ENCODE measurements around the gene MLLT1.

MLLT1 gene

DNA sequence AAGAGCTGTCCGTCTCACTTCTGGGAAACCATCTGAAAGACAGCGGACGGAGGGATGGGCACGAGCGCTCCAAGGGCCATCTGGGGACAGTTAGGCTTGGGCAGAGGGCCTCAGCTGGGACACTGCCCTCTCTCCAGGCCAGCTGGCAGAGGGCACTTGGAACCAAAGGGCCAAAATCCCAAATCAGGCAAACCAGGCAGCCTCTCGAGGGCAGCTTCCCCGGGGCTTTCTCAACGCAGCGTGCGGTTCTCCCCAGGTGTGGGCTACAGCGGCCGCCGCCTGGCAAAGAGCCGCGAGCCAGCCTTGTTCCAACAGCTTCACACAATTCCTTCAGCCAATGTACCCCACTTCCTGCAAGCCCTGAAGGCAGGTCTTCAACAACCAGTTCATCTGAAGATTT lies 5.0 kb downstream of the MLLT1 start:
- DNase-seq (ENCODE audit: low read depth in 2 of 2) = no peak

DNA sequence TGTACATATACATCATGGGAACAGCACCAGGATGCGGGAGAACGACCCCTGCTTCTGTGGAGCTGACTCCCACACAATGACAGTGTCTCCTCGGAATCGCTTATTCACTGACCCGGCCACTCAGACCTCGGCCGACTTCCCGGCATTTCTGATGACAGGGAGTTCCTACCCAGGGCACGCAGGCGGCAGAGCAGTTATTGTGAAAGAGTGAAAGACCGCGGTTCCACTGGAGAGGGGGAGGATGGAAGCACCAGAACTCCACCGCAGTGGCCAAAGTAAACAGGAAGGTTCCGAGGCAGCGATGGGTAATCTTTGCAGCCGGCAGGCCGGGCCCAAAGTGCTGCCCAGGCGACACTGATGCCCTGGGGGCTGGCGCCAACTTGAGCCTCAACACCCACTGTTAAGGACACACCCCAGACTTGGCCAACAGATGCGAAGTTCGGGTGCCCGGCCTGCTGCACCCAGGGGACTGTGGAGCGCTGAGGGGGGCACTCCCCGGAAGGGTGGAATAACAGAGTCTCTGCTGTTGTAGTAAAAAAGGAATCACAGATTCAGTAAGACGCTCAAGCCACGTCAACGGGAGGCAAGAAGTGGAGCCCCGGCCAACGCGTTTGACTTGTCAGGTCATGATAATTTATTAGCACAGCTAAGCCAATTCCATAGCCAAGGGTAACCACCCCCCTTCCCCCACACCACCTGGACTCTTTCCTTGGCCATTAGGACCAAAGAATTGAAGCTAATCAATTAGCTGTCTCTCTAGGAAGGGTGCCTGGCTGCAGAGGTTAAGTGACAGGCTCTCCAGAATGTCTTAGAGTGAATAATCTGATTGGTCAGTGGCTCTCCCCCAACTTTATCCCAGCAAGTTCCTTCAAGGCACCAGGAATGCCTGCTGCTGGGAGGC lies 5.8 kb downstream of the MLLT1 start:
- no peak for DNase-seq (ENCODE audit: low read depth in 2 of 2)

DNA sequence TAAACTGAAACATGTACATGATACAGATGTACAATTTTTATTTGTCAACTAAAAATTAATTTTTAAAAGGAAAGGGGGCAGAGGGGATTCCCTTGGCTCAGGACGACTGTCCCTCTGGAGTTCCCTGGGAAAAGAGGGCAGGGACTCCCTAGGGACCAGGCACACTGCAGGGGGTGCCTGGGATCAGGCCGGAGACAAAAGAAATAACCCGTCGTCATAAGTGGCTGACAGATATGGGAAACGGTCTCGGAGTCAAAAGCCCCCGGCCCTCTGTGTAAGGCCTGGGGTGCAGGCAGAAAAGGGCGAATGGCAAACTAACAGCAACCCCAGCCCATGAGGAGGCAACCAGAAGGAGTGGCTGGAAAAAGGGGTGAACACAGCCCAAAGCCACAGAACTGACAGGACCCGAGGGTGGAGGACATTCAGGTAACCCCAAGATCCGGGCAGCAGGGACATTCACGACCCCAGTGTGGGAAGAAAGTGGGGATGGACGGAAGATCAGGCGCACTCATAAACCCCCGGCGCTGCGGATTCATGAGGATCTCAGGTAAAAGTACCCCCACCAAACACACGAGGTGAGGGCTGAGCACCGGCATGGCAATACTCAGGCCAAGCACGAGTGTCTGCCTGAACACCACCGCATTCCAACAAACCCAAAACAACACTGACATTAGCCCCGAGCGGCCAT lies 6.7 kb downstream of the MLLT1 start:
- no peak for DNase-seq (ENCODE audit: low read depth in 2 of 2)

DNA sequence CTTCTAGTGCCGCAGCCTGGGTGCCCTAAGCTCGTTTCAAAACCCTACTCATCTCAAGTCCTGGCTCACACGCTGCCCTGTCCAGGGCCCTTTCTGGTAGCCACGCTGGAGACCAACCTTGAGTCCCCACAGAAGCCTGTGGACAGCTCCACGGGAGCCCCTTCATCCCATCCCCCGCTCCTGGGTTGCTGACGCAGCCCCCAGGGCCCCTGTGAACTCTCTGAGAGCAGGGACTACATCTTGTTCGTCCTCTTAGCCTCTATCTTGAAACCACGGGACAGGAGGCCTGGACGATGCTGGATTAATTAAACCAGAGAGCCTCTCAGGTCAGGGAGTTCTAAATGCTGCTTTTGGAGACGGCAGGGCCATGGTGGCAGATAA lies 7.4 kb downstream of the MLLT1 start:
- DNase-seq (ENCODE audit: low read depth in 2 of 2) = no peak

DNA sequence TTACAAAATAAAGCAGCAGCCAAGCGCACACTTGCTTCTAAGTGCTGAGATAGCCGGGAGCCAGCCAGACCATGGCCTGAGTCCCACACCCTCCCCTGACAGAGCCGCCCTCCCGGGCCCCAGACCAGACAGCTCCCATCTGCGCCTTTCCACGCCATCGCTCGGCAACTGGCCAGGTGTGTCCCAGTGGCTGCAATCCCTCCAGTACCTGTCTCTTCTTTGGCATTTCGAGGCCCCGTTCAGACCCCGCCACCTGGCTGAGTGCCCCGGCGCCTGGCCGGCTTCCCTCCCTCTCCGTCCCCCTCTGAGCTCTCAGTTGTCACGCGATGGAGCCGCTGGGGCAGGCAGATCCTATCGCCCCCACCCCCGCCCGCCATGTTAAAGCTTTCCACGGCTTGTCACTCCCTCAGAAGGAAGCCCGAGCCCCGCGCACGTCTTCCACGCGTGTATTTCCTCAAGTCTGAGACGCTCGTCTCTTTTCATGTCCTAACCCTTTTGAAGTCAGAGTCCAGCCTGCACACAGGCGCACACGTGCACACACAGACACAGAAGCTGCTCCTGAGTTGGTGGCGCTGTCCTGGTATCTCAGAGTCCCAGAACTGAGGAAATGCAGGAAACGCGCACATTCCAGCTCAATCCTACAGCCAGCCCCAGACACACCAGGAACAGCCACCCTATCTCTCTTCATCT lies 7.9 kb downstream of the MLLT1 start:
- peak in 1 of 2 experiments; percentile 42 for DNase-seq (ENCODE audit: low read depth in 2 of 2)

- no peak for DNase-seq (ENCODE audit: low read depth in 2 of 2)
Measured at GRCh38 chr19:6271251-6271650, 8.5 kb downstream of the MLLT1 start.

- no peak for DNase-seq (ENCODE audit: low read depth in 2 of 2)
Measured at GRCh38 chr19:6270822-6271221, 9.0 kb downstream of the MLLT1 start.

- DNase-seq (ENCODE audit: low read depth in 2 of 2) = no peak
Measured at GRCh38 chr19:6270076-6270745, 9.6 kb downstream of the MLLT1 start.

GRCh38 chr19:6269101-6269886 lies 10.5 kb downstream of the MLLT1 start:
- no peak for DNase-seq (ENCODE audit: low read depth in 2 of 2)

DNA sequence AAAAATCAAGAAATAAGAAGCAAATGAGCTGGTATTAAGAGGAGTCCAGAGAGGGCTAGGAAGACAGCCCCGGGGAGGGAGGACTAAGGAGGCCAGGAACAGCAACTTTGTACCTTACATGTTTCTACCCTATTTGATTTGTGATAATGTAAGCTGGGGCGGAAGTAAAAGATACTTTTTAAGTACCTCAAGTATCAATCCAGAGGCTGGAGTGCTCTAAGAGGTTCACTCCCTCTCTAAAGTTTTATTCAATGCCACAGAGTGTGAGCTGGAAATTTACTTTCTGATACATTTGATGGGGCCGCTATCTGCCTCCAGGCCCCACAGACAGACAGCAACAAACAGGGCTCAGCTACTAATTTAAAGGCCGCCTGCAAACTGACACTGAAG lies 11.4 kb downstream of the MLLT1 start:
- DNase-seq (ENCODE audit: low read depth in 2 of 2) = no peak

GRCh38 chr19:6267552-6268381 lies 12.0 kb downstream of the MLLT1 start:
- no peak for DNase-seq (ENCODE audit: low read depth in 2 of 2)

- DNase-seq (ENCODE audit: low read depth in 2 of 2) = no peak
Measured at GRCh38 chr19:6264803-6265202, 15.0 kb downstream of the MLLT1 start.

DNA sequence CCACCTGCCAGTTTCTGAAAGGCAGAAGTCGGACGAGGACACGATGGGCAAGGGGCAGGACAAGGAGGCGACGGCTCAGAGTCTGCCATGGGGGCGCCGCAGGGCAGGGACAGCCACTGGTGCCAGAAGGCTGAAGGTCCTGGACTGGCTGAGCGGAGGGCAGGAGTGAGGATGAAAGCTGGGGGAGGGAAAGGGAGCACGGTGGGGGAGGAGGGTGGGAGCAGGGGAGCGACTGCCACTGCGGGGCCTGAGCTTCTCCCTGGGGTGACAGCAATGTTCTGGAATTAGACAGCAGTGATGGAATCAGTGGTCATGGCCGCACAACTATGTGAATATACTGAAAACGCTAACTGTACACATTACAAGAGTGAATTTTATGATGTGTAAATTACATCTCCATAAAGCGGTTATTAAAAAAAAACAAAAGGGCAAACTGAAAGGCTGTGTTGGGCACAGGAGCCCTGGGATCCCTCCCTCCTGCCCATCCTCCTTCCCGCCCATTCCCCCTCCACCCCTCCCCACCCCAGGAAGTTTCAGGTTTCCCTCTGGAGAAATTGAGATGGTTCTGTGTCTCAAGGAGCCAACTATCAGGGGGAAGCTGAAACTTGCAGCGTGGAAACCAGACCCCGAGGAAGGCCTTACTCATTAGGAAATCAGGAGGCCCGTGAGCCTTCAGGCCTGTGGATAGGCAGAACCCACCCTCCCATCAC lies 15.9 kb downstream of the MLLT1 start:
- DNase-seq (ENCODE audit: low read depth in 2 of 2) = peak in 1 of 2 experiments; percentile 32

DNA sequence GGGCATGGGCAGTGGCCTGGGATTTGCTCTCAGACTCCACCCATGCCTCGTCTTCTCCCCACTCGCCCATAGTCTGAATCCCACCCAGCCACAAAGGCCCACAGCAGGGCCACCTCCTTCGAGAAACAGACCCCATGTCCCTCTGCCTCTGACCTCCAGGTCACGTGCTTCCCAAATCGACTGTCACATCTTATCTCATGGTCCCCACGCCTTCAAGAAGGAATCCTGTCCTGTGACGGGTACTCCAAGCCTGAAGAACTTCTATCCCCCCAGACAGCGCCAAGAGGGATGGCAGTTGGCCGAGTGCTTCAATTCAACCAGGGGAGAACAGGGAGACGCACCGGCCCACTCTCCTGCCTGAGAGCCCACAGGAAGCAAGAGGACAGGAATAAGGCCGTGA lies 16.5 kb downstream of the MLLT1 start:
- no peak for DNase-seq (ENCODE audit: low read depth in 2 of 2)

GRCh38 chr19:6262519-6262918 lies 17.3 kb downstream of the MLLT1 start:
- no peak for DNase-seq (ENCODE audit: low read depth in 2 of 2)

- no peak for DNase-seq (ENCODE audit: low read depth in 2 of 2)
Measured at GRCh38 chr19:6261883-6262282, 17.9 kb downstream of the MLLT1 start.

GRCh38 chr19:6260912-6261650 lies 18.7 kb downstream of the MLLT1 start:
- no peak for DNase-seq (ENCODE audit: low read depth in 2 of 2)

GRCh38 chr19:6260376-6260775 lies 19.4 kb downstream of the MLLT1 start:
- no peak for DNase-seq (ENCODE audit: low read depth in 2 of 2)

GRCh38 chr19:6259312-6259861 lies 20.4 kb downstream of the MLLT1 start:
- no peak for DNase-seq (ENCODE audit: low read depth in 2 of 2)

All from fibroblast of skin of left biceps (primary cell).